Measurements from ENCODE around the gene AOPEP.

DNA sequence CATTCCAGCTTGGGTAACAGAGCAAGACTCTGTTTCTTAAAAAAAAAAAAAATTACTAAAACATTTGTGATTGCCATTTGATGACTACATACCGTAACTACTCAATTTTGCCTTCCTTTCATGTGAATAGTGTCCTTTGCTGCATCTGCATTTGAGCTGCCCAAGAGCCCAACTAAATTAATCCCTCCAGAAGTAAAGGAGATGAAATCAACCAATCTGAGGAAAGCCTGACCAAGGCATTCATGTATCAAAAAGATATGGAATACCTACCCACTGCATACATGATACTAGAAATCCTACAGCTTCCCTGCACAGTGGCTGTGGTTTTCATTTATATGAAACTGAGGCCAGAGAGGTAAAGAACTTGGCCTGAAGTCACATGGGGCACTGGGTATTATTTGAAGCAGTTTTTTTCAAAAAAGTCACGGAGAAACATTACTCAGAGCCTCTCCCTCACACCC lies 177.5 kb downstream of the AOPEP start:
- no peak for TF ChIP-seq CTCF (IDR thresholded peaks at IDR 0.05; ENCODE audit: low read length)
- TF ChIP-seq EZH2 (IDR thresholded peaks at IDR 0.05; ENCODE audit: borderline replicate concordance, low read length), result no peak

All from OCI-LY1 (cell line).